Medulla oblongata (tissue), 1 donor: ENCODE results near the gene TENT4A.

Source experiments
- DNase-seq: peaks from one replicate; pipeline ENCODE4 v3.0.0-alpha.2; 2015; ENCODE audit errors: extremely low spot score

The TENT4A gene

DNA sequence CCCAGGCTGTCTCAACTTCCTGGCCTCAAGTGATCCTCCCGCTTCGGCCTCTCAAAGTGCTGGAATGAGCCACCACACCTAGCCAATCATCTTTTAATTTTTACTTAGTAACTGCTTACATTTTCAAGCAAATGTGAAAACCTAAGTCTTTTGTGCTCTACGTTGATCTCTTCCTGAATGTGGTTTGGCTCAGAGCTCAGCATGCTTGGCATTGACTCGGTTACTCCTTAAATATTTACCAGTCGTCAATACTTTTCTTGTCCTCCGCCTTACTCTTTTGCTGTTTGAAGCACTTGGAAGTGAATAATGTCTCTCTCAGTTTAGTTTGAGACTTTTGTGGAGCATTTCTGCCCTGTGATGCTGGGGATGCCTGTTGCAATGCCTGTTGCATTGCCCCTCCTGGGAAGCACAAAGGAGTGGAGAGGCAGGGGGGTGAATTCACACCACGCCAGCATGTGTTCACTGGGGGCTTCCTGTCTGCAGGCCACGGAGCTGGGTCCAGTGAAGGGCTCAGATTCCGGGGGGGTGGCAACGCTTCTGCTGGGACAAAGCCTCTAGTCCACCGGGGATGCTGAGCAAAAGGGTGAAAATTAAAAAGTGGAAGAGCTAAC, 13.1 kb upstream of the TENT4A start:
- no peak for DNase-seq

DNA sequence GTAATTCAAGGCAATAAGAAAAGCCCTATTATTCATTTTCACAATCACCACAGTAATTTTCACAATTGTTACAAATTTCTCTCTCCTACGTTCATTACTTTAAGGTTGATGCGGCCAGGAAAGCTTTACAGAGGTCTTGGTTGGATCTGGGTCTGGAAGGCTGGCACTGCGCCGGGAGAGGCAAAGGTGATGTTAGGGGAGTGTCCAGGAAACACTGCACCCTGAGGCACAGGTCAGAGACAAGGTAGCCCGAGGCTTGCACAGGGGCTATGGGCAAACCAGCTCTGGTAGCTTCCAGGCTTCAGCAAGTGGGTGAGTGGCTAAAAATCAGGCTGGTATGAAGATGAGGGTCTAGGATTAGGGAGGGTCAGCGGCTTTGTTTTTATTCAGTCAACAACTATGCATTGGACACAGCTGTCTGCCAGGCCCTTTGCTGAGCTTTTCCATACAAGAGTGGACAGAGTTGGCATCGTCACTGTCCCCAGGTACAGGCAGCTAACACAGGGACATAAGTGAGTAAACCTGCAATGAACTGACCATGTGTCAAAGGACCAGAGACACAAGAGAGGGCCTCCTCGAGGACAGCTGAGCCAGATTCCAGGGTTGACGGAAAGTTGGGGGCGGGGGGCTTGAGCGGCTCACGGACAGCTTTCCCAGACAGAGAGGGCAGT, 12.4 kb upstream of the TENT4A start:
- DNase-seq, result no peak

DNA sequence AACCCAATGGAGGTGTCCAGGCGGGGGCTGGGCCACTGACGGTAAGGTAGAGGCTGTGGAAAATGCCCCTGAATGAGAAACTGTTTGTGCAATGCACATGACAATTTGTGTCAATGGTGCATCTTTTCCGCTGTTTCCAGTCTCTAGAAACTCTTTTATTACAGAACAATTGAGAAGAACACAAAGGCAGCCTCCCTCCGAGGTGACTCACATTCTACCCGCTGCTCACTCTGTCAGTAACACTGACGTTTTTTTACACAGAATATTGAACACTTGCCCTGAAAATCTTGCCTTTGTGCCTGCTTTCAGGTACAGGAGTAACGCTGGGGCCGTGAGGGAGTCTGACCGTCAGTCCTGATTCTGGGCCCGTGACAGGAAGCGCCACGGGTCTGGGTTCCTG, 11.7 kb upstream of the TENT4A start:
- no peak for DNase-seq

DNA sequence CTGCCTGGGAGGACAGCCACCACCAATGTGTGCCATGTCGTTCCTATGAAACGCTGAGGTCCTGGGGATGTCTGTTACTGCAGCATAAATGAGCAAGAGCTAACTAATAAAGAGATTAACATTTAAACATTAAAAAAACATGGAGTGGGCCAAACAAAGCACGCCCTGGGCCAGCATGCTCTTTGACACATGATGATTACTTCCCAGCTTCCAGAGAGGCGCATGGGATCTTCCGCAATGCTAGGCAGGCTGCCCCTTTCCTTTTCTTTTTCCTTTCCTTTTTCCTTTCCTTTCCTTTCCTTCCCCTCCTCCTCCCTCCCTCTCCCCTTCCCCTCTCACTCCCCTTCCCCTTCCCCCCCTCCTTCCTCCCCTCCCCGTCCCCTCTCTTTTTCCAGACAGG, 10.6 kb upstream of the TENT4A start:
- DNase-seq, result no peak

DNA sequence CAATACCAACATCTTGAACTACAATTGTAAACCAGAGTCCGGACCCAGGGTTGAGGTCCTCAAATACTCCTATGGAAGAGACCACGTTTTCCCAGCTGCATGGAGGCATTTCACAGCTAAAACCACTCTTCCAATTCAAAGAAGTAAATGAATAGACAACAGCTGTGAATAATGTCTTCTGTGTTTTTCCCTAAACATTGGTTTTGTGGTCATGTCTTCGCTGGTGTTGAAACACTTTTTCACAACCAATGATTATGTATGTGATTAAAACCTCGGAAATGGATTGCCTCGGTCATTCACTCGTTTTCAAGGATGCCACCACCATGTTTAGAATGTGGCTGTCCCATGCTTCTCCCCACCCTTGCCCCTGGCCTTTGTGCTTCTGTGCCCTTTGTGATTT, 9.4 kb upstream of the TENT4A start:
- no peak for DNase-seq

DNA sequence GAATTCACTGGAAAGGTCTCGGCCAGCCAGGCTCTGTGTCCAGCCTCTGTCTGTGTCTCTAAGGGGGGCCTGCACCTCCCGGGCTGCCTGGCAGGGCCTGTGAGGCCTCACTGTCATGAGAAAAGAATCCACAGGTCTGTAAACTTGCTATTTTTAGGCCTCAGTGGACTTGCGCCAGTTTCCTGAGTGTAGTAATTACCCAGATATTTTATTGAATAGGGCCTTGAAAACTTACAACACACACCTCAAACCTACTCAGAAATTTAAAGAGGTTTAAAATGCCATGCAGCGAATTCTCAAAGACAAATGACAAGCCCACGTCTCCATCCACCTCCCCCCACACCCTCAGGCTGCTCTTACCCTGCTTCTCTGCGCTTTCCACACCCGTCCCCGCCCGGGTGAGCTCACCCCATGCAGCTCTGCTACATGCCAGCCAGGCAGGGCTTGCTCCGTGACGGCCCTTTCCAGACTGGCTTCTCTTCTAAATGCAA, 8.8 kb upstream of the TENT4A start:
- DNase-seq, result no peak

DNA sequence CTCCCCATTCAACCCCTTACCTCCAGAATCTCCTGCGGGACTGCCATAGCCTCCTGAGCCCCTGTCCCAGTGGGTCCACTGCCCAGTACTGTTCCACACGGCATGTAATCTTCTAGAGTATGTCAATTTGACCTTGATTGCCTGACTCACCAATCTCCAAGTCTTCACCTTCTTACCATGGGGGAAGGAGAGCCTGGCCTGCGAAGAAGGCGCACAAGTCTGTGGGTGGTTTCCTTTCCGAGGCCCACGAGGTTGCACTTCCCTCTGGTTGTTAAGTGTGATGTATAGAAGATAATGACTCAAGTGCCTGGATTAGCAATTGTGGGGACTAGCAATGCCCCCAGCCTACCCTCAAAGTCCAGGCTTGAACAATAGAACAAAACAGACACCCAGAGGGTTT, 8.1 kb upstream of the TENT4A start:
- no peak for DNase-seq

DNA sequence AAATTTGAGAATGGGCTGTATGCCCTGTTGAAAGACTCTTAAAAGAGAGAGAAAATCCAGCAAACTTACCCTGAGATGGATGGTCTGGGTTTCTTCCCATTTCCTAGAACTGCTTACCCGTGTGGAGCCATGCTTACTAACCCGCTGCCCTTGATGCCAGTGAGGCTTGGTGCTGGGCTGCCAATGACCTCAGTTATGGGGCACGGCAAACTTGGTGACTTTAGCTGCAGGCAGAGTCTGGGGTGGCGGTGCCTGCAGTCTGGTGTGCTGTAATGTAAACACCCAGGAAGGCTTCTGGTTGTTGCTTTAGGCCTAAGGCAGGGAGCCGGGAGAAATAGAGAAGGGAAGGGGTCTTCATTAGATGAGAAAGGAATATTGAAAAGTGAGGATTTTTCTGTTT, 7.3 kb upstream of the TENT4A start:
- no peak for DNase-seq

DNA sequence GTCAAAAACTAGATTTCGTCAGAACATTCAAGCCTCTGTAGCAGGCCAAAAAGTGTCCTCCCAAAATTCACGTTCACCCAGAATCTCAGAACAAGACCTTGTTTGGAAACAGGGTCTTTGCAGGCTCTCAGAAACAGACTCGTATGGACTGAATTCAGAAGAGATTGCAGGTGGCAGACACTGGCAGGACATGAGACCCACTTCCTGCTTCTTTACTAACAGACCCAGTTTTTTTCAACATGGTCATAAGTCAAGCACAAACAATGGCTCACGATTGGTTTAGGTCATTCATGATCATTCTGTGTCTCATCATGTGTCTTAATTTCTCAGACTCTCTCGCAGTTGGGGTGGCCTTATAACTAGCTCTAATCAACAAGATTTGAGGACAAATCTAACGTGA, 5.4 kb upstream of the TENT4A start:
- no peak for DNase-seq

DNA sequence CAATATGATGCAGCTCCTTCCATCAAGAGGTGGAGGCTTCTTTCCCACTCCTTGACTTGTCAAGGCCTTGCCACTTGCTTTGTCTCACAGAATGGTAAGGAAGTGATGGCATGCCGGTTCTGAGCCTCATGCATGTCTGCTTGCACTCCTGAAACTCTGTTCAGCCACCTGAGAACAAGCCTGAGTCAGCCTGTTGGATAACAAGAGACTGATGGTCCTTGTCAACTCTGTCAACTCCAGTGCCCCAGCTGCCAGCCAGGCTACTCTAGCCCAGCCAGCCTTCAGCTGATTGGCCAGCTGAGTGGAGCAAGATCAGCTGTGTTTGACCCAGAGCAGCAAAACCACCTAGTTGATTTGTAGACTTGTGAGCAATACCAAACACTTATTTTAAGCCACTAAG, 4.4 kb upstream of the TENT4A start:
- no peak for DNase-seq

DNA sequence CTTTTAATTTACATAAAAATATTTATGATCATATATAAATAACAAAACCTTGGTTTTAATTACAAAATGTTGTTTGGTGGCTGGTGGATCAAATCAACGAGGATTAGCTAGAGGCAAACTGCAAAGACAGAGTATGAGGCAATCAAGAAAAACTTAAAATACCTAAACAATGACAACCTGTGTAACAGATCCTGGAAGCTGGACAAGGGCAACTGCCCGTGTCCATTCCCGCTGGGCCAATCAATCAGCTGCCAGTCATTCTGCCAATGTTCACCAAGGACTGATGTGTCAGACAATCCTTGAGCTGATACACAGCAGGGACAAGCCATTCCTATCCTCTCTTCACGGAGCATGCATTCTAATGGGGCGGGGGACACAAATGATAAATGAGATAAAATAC, 3.2 kb upstream of the TENT4A start:
- DNase-seq, result no peak

DNA sequence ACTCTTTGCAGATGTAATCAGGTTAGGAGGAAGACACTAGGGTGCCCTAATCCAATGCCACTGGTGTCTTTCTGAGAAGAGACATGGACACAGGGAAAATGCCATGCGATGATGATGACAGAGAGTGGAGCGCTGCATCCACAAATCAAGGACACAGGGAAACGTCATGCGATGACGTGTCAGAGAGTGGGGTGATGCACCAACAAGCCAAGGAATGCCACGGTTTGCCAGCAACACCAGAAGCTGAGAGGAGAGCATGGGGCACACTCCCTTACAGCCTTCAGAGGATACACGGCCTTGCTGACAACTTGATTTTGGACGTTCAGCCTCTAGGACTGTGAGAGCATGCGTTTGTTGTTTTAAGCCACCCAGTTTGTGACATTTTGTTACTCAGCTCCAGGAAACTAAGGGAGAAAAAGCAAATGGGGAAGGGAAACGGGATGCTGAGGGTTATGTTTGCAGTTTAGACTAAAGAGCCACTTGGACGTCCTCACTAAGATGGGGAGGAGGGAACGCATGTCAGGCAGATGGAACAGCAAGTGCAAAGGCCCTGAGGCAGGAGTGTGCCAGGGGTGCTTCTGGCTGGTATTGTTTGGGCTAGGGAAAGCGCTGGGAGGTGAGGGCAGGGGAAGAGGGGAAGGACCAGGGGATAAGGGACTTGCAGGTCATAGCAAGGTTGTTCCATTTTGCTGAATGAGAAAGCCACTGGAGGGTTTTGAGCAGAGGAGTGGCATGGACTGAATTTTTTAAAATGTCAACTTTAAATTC, 2.5 kb upstream of the TENT4A start:
- DNase-seq, result no peak

DNA sequence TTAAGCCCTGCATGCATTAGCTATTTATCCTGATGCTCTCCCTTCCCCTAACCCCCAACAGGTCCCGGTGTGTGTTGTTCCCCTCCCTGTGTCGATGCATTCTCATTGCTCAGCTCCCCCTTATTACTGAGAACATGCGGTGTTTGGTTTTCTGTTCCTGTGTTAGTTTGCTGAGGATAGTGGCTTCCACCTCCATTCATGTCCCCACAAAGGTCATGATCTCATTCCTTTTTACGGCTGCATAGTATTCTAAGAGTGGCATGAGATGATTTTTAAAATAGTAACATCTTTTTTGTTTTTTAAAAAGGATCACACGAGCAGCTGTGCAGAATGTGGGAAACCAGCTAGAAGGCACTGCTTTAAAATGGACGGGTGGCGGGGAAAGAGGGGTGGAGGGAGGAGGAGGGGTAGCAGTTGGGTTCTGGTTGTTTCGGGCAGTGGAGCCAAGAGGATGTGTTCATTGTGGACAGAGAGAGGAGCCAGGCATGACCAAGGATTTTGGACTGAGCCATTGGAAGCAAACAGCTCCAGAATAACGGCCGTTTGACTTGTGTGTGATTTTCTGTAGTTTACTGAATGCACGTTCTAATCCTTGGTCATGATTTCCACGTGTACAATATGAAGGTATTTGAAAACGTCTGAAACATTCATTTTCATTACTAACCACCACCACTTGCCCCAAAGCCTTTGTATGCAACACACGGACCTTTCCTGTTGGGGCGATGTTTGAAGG, 1.7 kb upstream of the TENT4A start:
- DNase-seq, result no peak

DNA sequence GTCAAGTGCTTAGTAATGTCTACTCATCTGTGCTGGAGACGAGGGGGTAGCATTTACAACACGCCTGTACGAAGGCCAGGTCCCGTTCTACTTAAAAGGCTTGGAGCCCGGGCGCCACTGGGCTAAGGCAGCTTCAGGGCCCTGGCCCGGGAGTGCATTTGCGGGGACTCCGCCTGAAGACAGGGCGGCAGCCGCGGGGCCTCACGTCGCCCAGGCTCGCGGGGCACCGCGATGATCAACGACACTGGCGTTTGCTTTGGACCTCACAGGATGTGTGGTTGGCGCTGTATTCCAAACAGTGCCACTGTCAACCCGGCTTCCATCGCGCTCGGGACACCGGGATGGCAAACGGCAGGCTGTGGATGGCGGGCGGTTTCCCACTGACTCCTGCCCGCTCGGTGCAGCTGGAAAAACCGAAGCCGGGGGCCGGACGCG, 1.1 kb upstream of the TENT4A start:
- DNase-seq, result peak; percentile 50

DNA sequence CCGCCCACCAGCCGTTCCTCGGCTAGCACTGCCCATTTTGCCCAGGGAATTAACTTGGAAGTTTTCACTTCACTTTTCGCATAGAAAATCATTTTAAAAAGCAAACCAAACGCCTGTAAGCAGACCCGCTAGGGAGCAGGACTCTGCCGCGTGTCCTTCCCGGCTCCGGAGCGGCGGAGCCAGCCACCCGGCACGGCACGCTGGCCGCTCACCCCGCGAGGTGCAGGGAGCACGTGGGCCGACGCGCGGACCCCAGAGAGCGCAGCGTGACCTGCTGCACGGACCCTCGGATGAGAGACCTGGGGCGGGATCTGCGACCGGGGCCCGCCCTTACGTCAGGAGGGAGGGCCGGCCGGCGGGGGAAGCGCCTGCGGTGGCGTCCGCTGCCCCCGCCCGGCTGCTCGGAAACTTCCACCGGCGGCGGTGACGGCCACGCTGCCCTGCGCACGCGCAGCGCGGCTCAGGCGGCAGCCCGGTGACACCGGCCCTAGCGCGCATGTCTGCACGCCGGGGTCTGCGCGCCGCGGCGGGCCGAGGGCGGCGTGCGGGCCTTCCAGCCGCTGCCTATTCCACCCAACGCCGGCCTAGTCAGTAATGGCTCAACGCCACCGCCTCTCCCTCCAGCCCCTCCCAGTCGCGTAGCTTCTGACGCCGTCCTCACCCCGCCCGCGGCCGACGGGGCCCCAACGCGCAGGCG, 507 bp upstream of the TENT4A start:
- peak; percentile 98 for DNase-seq

DNA sequence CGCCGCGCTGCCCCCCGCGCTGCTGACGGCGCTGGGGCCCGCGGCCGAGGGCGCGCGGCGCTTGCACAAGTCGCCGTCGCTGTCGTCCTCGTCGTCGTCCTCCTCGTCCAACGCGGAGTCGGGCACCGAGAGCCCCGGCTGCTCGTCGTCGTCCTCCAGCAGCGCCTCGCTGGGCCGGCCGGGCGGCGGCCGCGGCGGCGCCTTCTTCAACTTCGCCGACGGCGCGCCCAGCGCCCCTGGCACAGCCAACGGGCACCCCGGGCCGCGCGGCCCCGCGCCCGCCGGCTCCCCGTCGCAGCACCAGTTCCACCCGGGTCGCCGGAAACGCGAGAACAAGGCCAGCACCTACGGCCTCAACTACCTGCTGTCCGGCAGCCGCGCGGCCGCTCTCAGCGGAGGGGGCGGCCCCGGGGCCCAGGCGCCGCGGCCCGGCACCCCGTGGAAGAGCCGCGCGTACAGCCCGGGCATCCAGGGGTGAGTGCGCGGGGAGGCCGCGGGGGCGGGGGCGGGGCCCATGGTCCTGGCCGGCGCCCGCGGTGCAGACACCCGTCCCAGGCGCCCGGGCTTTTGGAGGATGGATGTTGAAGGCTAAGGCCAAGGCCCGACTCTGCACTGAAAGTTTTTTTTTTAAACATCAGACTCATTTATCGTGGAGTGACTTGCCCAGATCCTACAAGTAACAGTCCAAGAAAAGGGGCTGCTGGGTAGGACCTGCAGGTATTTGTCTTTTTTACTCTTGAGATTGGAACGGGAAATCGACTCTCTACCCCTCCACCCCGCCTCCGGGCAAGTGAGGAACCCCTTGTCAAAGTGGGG, 1.2 kb downstream of the TENT4A start:
- DNase-seq, result no peak

DNA sequence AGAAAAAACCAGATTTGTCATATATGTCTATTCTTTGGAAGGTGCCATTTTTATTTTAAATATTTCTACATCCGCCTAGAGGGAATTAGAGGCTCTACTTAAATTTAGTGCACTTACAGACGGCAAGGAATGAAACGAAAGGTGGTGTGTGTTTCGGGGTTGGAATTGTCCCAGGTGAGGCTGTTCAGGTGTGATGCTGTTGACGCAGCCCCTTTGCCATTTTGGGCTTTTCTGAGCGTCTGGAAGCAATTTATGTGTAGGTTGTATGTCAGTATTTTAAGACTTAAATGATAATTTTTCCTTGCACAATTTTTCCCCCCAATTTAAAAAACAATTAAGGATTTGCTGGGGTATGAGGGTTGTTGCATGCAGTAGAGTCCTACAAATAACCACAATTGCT, 2.0 kb downstream of the TENT4A start:
- DNase-seq, result no peak

DNA sequence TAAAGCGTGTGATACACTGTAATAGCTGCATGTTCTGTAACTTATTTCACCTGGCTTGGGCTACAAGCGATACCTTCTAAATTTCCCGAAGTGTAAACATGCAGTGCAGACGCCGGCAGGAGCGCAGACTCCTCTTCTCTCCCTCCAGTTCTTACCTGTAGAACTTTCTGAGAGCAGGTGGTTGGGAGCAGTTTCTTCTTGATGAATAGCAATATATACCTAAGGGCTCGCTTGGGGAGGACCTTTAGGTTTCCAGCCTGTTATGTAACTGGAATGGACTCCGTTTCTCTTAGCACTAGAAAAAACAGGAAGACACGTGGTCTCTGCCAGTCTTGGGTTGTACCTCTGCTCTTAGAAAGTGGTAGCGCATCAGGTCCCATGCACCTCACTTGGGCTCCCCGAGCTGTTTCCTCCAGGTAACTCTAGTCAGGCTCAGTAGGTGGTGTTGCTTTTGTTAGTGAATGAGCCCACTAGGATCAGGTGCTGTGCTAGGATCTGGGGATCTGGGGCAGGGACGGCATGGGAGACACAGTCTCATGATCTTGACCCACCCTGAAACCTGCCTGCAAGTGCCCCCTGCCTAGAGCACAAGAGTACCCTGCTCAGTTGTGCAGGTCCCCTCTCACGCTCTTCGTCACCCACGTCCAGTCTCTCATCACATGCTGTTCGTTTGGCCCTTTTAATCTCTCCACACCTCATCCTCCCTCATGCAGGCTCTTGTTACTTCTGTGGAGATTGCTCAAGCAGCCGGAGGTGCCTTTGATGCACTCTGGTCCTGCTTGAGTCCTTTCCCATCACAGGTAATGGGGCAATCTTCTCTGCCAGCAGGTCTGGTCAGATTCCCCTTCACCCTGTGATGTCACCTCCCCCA, 2.8 kb downstream of the TENT4A start:
- DNase-seq, result no peak

DNA sequence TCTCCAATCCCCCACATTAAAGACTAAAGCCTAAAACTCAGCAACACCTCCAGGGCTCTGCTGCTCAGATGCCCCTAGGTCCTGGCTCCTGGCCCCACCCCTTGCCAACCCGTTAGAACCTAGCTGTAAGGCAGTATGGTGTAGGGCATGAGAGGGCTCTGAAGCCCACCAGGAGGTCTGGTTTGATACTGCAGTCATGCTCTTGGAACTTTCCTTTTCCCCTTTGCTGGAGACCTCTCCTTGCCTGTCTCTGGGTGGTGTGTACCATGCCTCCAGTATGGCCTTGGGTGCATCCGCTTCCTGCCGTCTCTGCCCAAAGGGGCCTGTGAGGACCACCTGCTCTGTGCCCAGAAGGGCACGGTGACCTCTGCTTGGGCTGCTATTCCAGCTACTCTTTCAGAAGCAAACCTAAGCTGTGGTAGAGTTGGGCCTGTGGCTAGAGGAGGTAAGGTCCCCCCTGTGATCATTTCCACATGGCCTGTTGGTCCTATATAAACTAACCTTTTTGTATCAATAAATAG, 3.5 kb downstream of the TENT4A start:
- DNase-seq, result no peak

DNA sequence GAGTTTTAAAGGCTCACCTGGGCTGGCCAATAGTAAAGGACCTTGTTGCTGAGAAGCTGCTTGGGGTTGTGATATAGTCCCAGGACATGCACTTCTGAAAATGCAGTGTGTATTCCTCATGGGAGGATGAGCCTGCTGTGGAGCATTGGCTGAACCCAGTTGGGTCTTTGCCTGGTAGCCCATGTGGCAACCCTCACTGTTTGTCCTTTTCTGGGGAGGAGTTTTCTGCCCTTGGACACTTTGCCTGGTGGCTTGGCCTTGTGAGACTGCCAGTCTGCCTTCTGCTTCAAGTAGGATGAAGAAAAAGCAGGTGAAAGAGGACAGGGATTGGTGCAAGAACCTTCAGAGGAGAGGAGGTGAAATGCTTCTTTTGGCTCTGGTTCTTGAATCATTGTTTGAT, 4.0 kb downstream of the TENT4A start:
- DNase-seq, result peak; percentile 34
